ENCODE measurements around the gene STX8. TPM values are rescaled to one million over a fixed set of nuclear protein-coding genes. Genes with fewer than 3 reads are reported as not detected.

STX8 gene
- total RNA-seq, 1 experiment from 2014 or later = 49.0 TPM

- intact Hi-C loops (cut with micrococcal nuclease) = no loop called here
- POLR2A ChIA-PET = interaction anchor here (0.5 to 0.6 kb wide), 2 partner anchors 27 to 550 kb away, joined by 3 to 4 read pairs; no protein-coding TSS in a partner anchor
- no peak for TF ChIP-seq CTCF (IDR thresholded peaks at IDR 0.05; ENCODE audit: unreplicated experiment)
- Mint-ChIP-seq H3K27ac (ENCODE audit: low read depth, unreplicated experiment) (no peak overlapping the region), H3K4me1 (ENCODE audit: insufficient read depth, unreplicated experiment) (peaks cover 7% of the 10 kb centered on the region), H3K36me3 (ENCODE audit: insufficient read depth, unreplicated experiment) (no peaks in the 10 kb centered on the region), H3K9me3 (ENCODE audit: unreplicated experiment) (peaks cover 18% of the 10 kb centered on the region), H3K27me3 (ENCODE audit: insufficient read depth, unreplicated experiment) (no peaks in the 10 kb centered on the region), H3K4me3 (ENCODE audit: unreplicated experiment) (no peak overlapping the region)
- CTCF ChIA-PET = no interaction called here
- no TSS peak for BruUV-seq (replicated peaks)
- DNase-seq (ENCODE audit: unreplicated experiment) = no peak
Measured at GRCh38 chr17:9212376-9213302, 363.0 kb downstream of the STX8 start.

- Mint-ChIP-seq H3K27me3 (ENCODE audit: insufficient read depth, unreplicated experiment) (no peaks in the 10 kb centered on the region), H3K36me3 (ENCODE audit: insufficient read depth, unreplicated experiment) (no peaks in the 10 kb centered on the region), H3K4me3 (ENCODE audit: unreplicated experiment) (no peak overlapping the region), H3K4me1 (ENCODE audit: insufficient read depth, unreplicated experiment) (no peaks in the 10 kb centered on the region), H3K27ac (ENCODE audit: low read depth, unreplicated experiment) (no peak overlapping the region), H3K9me3 (ENCODE audit: unreplicated experiment) (peaks cover 8% of the 10 kb centered on the region)
- ChIA-PET POLR2A (interaction anchor here (0.6 kb wide), 1 partner anchor 42 kb away, joined by 3 read pairs; no protein-coding TSS in a partner anchor), CTCF (interaction anchor here (0.6 kb wide), 1 partner anchor 316 kb away, joined by 4 read pairs; no protein-coding TSS in a partner anchor)
- intact Hi-C loops (cut with micrococcal nuclease) = no loop called here
- no peak for DNase-seq (ENCODE audit: unreplicated experiment)
- no TSS peak for BruUV-seq (replicated peaks)
- no peak for TF ChIP-seq CTCF (IDR thresholded peaks at IDR 0.05; ENCODE audit: unreplicated experiment)
Measured at GRCh38 chr17:9211133-9211765, 364.4 kb downstream of the STX8 start.

GRCh38 chr17:9209781-9210370 lies 365.7 kb downstream of the STX8 start:
- Mint-ChIP-seq H3K27ac (ENCODE audit: low read depth, unreplicated experiment) (no peak overlapping the region), H3K4me1 (ENCODE audit: insufficient read depth, unreplicated experiment) (no peaks in the 10 kb centered on the region), H3K36me3 (ENCODE audit: insufficient read depth, unreplicated experiment) (no peaks in the 10 kb centered on the region), H3K27me3 (ENCODE audit: insufficient read depth, unreplicated experiment) (peaks cover 6% of the 10 kb centered on the region), H3K4me3 (ENCODE audit: unreplicated experiment) (no peak overlapping the region), H3K9me3 (ENCODE audit: unreplicated experiment) (no peaks in the 10 kb centered on the region)
- intact Hi-C loops (cut with micrococcal nuclease) = no loop called here
- no TSS peak for BruUV-seq (replicated peaks)
- ChIA-PET CTCF (no interaction called here), POLR2A (no interaction called here)
- no peak for TF ChIP-seq CTCF (IDR thresholded peaks at IDR 0.05; ENCODE audit: unreplicated experiment)
- no peak for DNase-seq (ENCODE audit: unreplicated experiment)

GRCh38 chr17:9209347-9209746 lies 366.3 kb downstream of the STX8 start:
- Mint-ChIP-seq H3K9me3 (ENCODE audit: unreplicated experiment) (peaks cover 2% of the 10 kb centered on the region), H3K27me3 (ENCODE audit: insufficient read depth, unreplicated experiment) (peaks cover 11% of the 10 kb centered on the region), H3K36me3 (ENCODE audit: insufficient read depth, unreplicated experiment) (no peaks in the 10 kb centered on the region), H3K27ac (ENCODE audit: low read depth, unreplicated experiment) (no peak overlapping the region), H3K4me1 (ENCODE audit: insufficient read depth, unreplicated experiment) (no peaks in the 10 kb centered on the region), H3K4me3 (ENCODE audit: unreplicated experiment) (no peak overlapping the region)
- CTCF ChIA-PET = no interaction called here
- TF ChIP-seq CTCF (IDR thresholded peaks at IDR 0.05; ENCODE audit: unreplicated experiment) = no peak
- POLR2A ChIA-PET = no interaction called here
- DNase-seq (ENCODE audit: unreplicated experiment) = no peak
- intact Hi-C loops (cut with micrococcal nuclease) = no loop called here
- no TSS peak for BruUV-seq (replicated peaks)

All from MCF 10A (cell line).